Measurements from ENCODE around the gene MOB1B.
"Not testable (repeated sequence)": the region's sequence is repeated elsewhere in the genome, so short reads cannot be mapped to it uniquely, and the experiment has no call there.

MOB1B gene

DNA sequence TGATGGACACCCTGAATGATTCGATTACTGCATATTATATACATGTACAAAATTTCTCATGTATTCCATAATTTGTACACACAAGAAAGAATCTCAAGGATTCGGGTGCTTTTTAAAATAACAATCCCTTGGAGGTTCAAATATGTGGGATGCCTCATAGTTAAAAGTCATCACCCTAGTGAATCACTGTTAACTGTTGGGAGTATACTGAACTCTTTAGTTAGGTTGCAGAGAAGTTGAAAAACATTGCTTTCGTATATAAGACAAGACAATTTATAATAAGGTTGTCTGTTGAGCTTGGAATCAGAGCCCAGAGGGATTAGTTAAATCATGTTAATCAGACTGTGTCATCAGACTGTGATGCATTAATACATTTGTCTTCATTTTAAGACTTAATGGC lies 106.9 kb downstream of the MOB1B start:
- no peak for DNase-seq (ENCODE audit: low read depth)

DNA sequence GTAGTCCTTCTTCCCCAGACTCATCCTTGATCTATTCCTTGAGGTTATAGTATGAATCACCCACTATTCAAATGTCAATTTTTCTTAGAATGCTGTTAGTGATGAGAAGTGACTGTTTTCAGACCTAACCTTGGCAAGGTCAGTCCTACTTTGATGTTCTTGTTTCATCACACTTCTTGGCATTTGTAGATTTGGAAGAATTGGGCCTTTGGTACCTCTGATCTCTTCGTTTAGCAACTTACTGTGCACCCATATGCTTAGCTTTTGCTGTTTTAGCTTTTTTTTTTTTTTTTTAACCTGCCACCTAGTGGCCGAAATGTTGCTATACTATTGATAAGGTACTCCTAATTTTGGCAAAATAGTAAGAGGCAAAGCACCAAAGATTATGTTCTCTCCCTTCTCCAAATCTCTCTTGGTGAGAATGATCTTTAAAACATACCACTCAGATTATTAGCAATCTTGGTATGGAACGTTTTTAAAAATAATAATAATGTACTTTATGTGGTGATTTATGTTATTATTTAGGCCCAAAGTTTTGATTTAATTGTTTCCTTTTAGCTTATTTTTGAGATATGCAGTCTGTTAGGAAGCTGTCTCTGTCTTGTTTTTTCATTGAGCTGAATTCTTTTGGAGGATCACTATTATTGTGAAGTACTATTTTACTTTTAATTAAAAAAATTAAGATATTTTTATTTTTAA lies 107.9 kb downstream of the MOB1B start:
- DNase-seq (ENCODE audit: low read depth): no peak

GRCh38 chr4:71011451-71011850 lies 109.3 kb downstream of the MOB1B start:
- no peak for DNase-seq (ENCODE audit: low read depth)

DNA sequence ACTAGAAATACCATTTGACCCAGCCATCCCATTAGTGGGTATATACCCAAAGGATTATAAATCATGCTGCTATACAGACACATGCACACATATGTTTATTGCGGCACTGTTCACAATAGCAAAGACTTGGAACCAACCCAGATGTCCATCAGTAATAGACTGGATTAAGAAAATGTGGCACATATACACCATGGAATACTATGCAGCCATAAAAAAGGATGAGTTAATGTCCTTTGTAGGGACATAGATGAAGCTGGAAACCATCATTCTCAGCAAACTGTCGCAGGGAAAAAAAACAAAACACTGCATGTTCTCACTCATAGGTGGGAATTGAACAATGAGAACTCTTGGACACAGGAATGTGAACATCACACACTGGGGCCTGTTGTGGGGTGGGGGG lies 115.2 kb downstream of the MOB1B start:
- not testable (repeated sequence) for DNase-seq (ENCODE audit: low read depth)

GRCh38 chr4:71020611-71021010 lies 118.4 kb downstream of the MOB1B start:
- DNase-seq (ENCODE audit: low read depth): no peak

- no peak for DNase-seq (ENCODE audit: low read depth)
These were observed 123.5 kb downstream of the MOB1B start for GRCh38 chr4:71025654-71026053.

GRCh38 chr4:71026086-71026485 lies 123.9 kb downstream of the MOB1B start:
- no peak for DNase-seq (ENCODE audit: low read depth)

GRCh38 chr4:71027611-71028010 lies 125.4 kb downstream of the MOB1B start:
- DNase-seq (ENCODE audit: low read depth): no peak

- no peak for DNase-seq (ENCODE audit: low read depth)
These were observed 127.3 kb downstream of the MOB1B start for GRCh38 chr4:71029504-71029903.

GRCh38 chr4:71032106-71032505 lies 129.9 kb downstream of the MOB1B start:
- not testable (repeated sequence) for DNase-seq (ENCODE audit: low read depth)

Data from CMK (cell line).